Mesendoderm (in vitro differentiated cells): ENCODE measurements around the gene CTSA.

Experiments
- DNase-seq: peaks from one replicate; pipeline ENCODE4 v3.0.0; 2013
- H2AK5ac ChIP-seq: 2 replicates; pipeline ENCODE4 v1.6.1; 2013; ENCODE audit warnings: low read length, inconsistent platforms
- H2BK120ac ChIP-seq: 2 replicates; pipeline ENCODE4 v1.6.1; 2013; ENCODE audit warnings: low read depth, mild to moderate bottlenecking, low read length, moderate library complexity, mixed read lengths
- H2BK15ac ChIP-seq: replicated peaks from 2 replicates; pipeline ENCODE4 v1.6.1; 2013; ENCODE audit warnings: low read depth, mild to moderate bottlenecking, moderate library complexity
- H2BK5ac ChIP-seq: 2 replicates; pipeline ENCODE4 v1.6.1; 2013; ENCODE audit warnings: low read length, inconsistent platforms
- H3K18ac ChIP-seq: 2 replicates; pipeline ENCODE4 v1.6.1; 2013; ENCODE audit warnings: mild to moderate bottlenecking, low read length, mixed read lengths
- H3K23ac ChIP-seq: one replicate; pipeline ENCODE4 v1.6.1; 2013; ENCODE audit warnings: low read length
- H3K27ac ChIP-seq: 2 replicates; pipeline ENCODE4 v1.5.1; 2013; ENCODE audit warnings: low read depth, mild to moderate bottlenecking, inconsistent platforms, low read length, moderate library complexity
- H3K27me3 ChIP-seq: 2 replicates; pipeline ENCODE4 v1.6.1; 2013; ENCODE audit warnings: low read length, control low read depth, mild to moderate bottlenecking, inconsistent platforms; ENCODE audit not compliant: insufficient read depth, poor library complexity
- H3K36me3 ChIP-seq: 2 replicates; pipeline ENCODE4 v1.6.1; 2013; ENCODE audit warnings: low read length, inconsistent platforms; ENCODE audit not compliant: control insufficient read depth, insufficient read depth
- H3K4ac ChIP-seq: one replicate; pipeline ENCODE4 v1.6.1; 2013; ENCODE audit warnings: low read depth, mild to moderate bottlenecking, low read length, moderate library complexity
- H3K4me1 ChIP-seq: 2 replicates; pipeline ENCODE4 v1.6.1; 2013; ENCODE audit warnings: low read depth, low read length, inconsistent platforms; ENCODE audit not compliant: control insufficient read depth
- H3K4me2 ChIP-seq: 2 replicates; pipeline ENCODE4 v1.6.1; 2013; ENCODE audit warnings: low read length
- H3K4me3 ChIP-seq: 2 replicates; pipeline ENCODE4 v1.5.1; 2013; ENCODE audit warnings: mild to moderate bottlenecking, low read length
- H3K56ac ChIP-seq: one replicate; pipeline ENCODE4 v1.6.1; 2013; ENCODE audit warnings: low read length
- H3K79me1 ChIP-seq: 2 replicates; pipeline ENCODE4 v1.6.1; 2013; ENCODE audit warnings: low read length, inconsistent platforms
- H3K79me2 ChIP-seq: 2 replicates; pipeline ENCODE4 v1.6.1; 2013; ENCODE audit warnings: mild to moderate bottlenecking, low read length; ENCODE audit not compliant: control insufficient read depth, insufficient read depth
- H3K9ac ChIP-seq: 2 replicates; pipeline ENCODE4 v1.6.1; 2013; ENCODE audit warnings: low read length, inconsistent platforms
- H4K5ac ChIP-seq: one replicate; pipeline ENCODE4 v1.6.1; 2013; ENCODE audit warnings: low read length
- H4K8ac ChIP-seq: one replicate; pipeline ENCODE4 v1.6.1; 2013; ENCODE audit warnings: low read depth, mild to moderate bottlenecking, control low read depth, low read length, moderate library complexity
- WGBS: extraction: QIAGEN DNeasy Blood & Tissue Kit; methylation state at CpG from one replicate; pipeline ENCODE4 v1.1.7; 2013; ENCODE audit warnings: low lambda C conversion rate, missing lambda C conversion rate; ENCODE audit not compliant: insufficient coverage; ENCODE audit errors: extremely low coverage; 5-methylcytosine and 5-hydroxymethylcytosine counted together

CTSA gene

DNA sequence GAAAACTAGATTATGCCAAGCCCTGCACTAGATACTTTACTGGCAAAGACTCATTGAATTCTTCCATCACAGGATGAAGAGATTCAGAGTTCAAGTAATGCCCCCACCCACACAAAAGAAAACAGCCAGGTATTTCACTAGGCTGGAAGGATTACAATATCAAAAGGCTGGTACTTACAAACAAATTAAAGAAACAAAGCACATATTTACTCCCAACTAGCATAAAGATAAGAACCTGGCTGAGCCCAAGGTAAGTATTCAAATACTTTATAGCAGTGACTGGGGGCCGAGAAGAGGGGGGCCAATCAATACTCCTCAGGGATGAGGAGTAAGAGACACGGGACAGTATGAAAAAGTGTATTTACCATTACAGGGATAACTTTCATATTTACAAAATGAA lies 37.7 kb upstream of the CTSA start:
- H3K4ac ChIP-seq = no peak overlapping the region
- no peak overlapping the region for H3K9ac ChIP-seq
- H3K56ac ChIP-seq = no peak overlapping the region
- no peak overlapping the region for H4K8ac ChIP-seq
- WGBS = no CpG with 5 or more reads among the region's 2 CpGs
- H2BK120ac ChIP-seq = no peak overlapping the region
- peaks cover 3% of the 10 kb centered on the region for H3K79me1 ChIP-seq
- H3K4me3 ChIP-seq = no peak overlapping the region
- H2AK5ac ChIP-seq = no peak overlapping the region
- H3K79me2 ChIP-seq = peaks cover 2% of the 10 kb centered on the region
- H3K27me3 ChIP-seq = no peaks in the 10 kb centered on the region
- no peak overlapping the region for H3K23ac ChIP-seq
- no peak overlapping the region for H2BK15ac ChIP-seq
- H3K4me1 ChIP-seq = no peaks in the 10 kb centered on the region
- H3K36me3 ChIP-seq = no peaks in the 10 kb centered on the region
- H3K27ac ChIP-seq = no peak overlapping the region
- H3K18ac ChIP-seq = no peak overlapping the region
- DNase-seq = no peak
- H3K4me2 ChIP-seq = no peak overlapping the region
- H4K5ac ChIP-seq = no peak overlapping the region
- no peak overlapping the region for H2BK5ac ChIP-seq

GRCh38 chr20:45857114-45857881 lies 33.8 kb upstream of the CTSA start, which contains the start of the genes ACOT8 and ZSWIM3:
TSS of gene ACOT8 (minus strand) at chr20:45857392. CDS start at chr20:45857315, 77 bp downstream.
TSS of gene ZSWIM3 (plus strand) at chr20:45857614. CDS start at chr20:45857826, 212 bp downstream.
- Histone ChIP-seq H3K4me2 (peak within 1 kb of the TSS; percentile 96), H3K36me3 (no peaks in the 10 kb centered on the region), H3K4me3 (peak within 1 kb of the TSS; percentile 94), H3K9ac (peak within 1 kb of the TSS; percentile 90), H4K5ac (no peak within 1 kb of the TSS), H3K27me3 (no peaks in the 10 kb centered on the region), H3K18ac (peak within 1 kb of the TSS; percentile 35), H3K27ac (peak within 1 kb of the TSS; percentile 19), H3K23ac (no peak within 1 kb of the TSS), H2BK15ac (no peak within 1 kb of the TSS), H2AK5ac (no peak within 1 kb of the TSS), H3K79me2 (peaks cover 2% of the 10 kb centered on the region), H3K4ac (no peak within 1 kb of the TSS), H2BK120ac (no peak within 1 kb of the TSS), H4K8ac (peak within 1 kb of the TSS; percentile 41), H3K79me1 (peaks cover 3% of the 10 kb centered on the region), H3K56ac (peak within 1 kb of the TSS; percentile 97), H2BK5ac (peak within 1 kb of the TSS; percentile 52), H3K4me1 (no peaks in the 10 kb centered on the region)
- no CpG with 5 or more reads among the region's 36 CpGs for WGBS
- peak; percentile 100 for DNase-seq

- H2BK5ac ChIP-seq = peak overlapping the region; percentile 52
- H3K36me3 ChIP-seq = no peaks in the 10 kb centered on the region
- no peak overlapping the region for H2BK120ac ChIP-seq
- no peak overlapping the region for H3K4ac ChIP-seq
- H2AK5ac ChIP-seq = no peak overlapping the region
- no peaks in the 10 kb centered on the region for H3K4me1 ChIP-seq
- peak overlapping the region; percentile 21 for H3K4me3 ChIP-seq
- no peak overlapping the region for H3K23ac ChIP-seq
- peak; percentile 66 for DNase-seq
- H3K4me2 ChIP-seq = peak overlapping the region; percentile 82
- H3K56ac ChIP-seq = peak overlapping the region; percentile 88
- H3K27me3 ChIP-seq = no peaks in the 10 kb centered on the region
- peaks cover 3% of the 10 kb centered on the region for H3K79me1 ChIP-seq
- H3K18ac ChIP-seq = peak overlapping the region; percentile 35
- WGBS = no CpG with 5 or more reads among the region's 13 CpGs
- peak overlapping the region; percentile 19 for H3K27ac ChIP-seq
- peaks cover 2% of the 10 kb centered on the region for H3K79me2 ChIP-seq
- peak overlapping the region; percentile 72 for H3K9ac ChIP-seq
- no peak overlapping the region for H2BK15ac ChIP-seq
- peak overlapping the region; percentile 41 for H4K8ac ChIP-seq
- H4K5ac ChIP-seq = no peak overlapping the region
These were observed 33.3 kb upstream of the CTSA start for GRCh38 chr20:45857882-45858216.

DNA sequence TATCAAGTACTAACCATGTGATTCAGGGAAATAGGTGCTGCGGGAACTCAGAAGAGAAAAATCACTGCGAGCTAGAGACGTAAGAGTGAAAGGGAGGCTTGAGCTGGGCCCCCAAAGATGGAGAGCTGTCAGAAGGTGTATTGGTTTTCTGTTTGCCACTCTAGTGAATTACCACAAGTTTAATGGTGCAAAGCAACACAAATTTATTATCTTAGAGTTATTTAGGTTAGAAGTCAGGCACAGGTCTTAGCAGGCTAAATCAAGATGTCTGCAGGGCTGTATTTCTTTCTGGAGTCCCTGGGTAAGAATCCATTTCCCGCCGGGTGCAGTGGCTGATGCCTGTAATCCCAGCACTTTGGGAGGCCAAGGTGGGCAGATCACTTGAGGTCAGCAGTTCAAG lies 31.2 kb upstream of the CTSA start:
- H3K4me3 ChIP-seq = no peak overlapping the region
- no peak overlapping the region for H2BK5ac ChIP-seq
- H3K56ac ChIP-seq = no peak overlapping the region
- no CpG with 5 or more reads among the region's 5 CpGs for WGBS
- H3K27me3 ChIP-seq = no peaks in the 10 kb centered on the region
- H4K5ac ChIP-seq = no peak overlapping the region
- no peak for DNase-seq
- H3K79me1 ChIP-seq = peaks cover 3% of the 10 kb centered on the region
- H2BK15ac ChIP-seq = no peak overlapping the region
- H3K27ac ChIP-seq = no peak overlapping the region
- H3K4me1 ChIP-seq = no peaks in the 10 kb centered on the region
- H3K36me3 ChIP-seq = no peaks in the 10 kb centered on the region
- no peak overlapping the region for H3K9ac ChIP-seq
- no peak overlapping the region for H3K4ac ChIP-seq
- H3K18ac ChIP-seq = no peak overlapping the region
- no peak overlapping the region for H3K4me2 ChIP-seq
- peaks cover 2% of the 10 kb centered on the region for H3K79me2 ChIP-seq
- no peak overlapping the region for H2BK120ac ChIP-seq
- no peak overlapping the region for H3K23ac ChIP-seq
- no peak overlapping the region for H2AK5ac ChIP-seq
- H4K8ac ChIP-seq = no peak overlapping the region

GRCh38 chr20:45860560-45861220 lies 30.4 kb upstream of the CTSA start:
- WGBS = no CpG with 5 or more reads among the region's 7 CpGs
- H3K27ac ChIP-seq = no peak overlapping the region

More at GRCh38 chr20:45860560-45861220, 30.4 kb upstream of the CTSA start:
- Histone ChIP-seq H2BK15ac (no peak overlapping the region), H3K79me1 (peaks cover 3% of the 10 kb centered on the region), H3K36me3 (no peaks in the 10 kb centered on the region), H2AK5ac (no peak overlapping the region), H2BK5ac (no peak overlapping the region), H3K4me3 (no peak overlapping the region), H3K79me2 (peaks cover 2% of the 10 kb centered on the region), H4K8ac (no peak overlapping the region), H3K18ac (no peak overlapping the region), H3K56ac (no peak overlapping the region), H3K4ac (no peak overlapping the region), H3K23ac (no peak overlapping the region), H3K9ac (no peak overlapping the region), H2BK120ac (no peak overlapping the region), H3K4me2 (no peak overlapping the region), H4K5ac (no peak overlapping the region), H3K27me3 (no peaks in the 10 kb centered on the region), H3K4me1 (no peaks in the 10 kb centered on the region)
- no peak for DNase-seq
